DND-41 (cell line): ENCODE results near the gene UNK.
A peak's percentile ranks its signal among the peaks of the same experiment; 100 is the strongest.
"Not testable (repeated sequence)": the region's sequence is repeated elsewhere in the genome, so short reads cannot be mapped to it uniquely, and the experiment has no call there.

Experiments
- ATAC-seq: fragments of 200-7000 bp; cut with Tn5 transposase; 3 replicates; pipeline ENCODE4 v1.9.1; 2021; ENCODE audit warnings: low read depth; ENCODE audit not compliant: insufficient read depth
- DNase-seq: peaks from one replicate; pipeline ENCODE4 v3.0.0-alpha.2; 2020
- H2AFZ ChIP-seq: 2 replicates; pipeline ENCODE4 v1.6.0; 2012; ENCODE audit warnings: low read depth, low read length
- H3K27ac ChIP-seq: 2 replicates; pipeline ENCODE4 v1.5.1; 2012; ENCODE audit warnings: low read length, inconsistent platforms
- H3K27me3 ChIP-seq: fragments of 200-600 bp; sonication (generic); 2 replicates; pipeline ENCODE4 v1.6.0; 2012; ENCODE audit warnings: low read length, mild to moderate bottlenecking, inconsistent platforms; ENCODE audit not compliant: insufficient read depth, poor library complexity
- H3K36me3 ChIP-seq: 2 replicates; pipeline ENCODE4 v1.5.1; 2012; ENCODE audit warnings: low read length, inconsistent platforms; ENCODE audit not compliant: insufficient read depth
- H3K4me1 ChIP-seq: 2 replicates; pipeline ENCODE4 v1.5.1; 2012; ENCODE audit warnings: mild to moderate bottlenecking, low read length; ENCODE audit not compliant: insufficient read depth
- H3K4me2 ChIP-seq: 2 replicates; pipeline ENCODE4 v1.6.0; 2012; ENCODE audit warnings: mild to moderate bottlenecking, moderate library complexity, low read length, inconsistent platforms; ENCODE audit not compliant: insufficient read depth
- H3K4me3 ChIP-seq, 2 experiments: fragments of 200-600 bp in 1 of 2; shearing (Covaris generic) in 1 of 2; 2 replicates each; pipeline ENCODE4 v1.5.1; 2012 to 2016; ENCODE audit warnings: inconsistent platforms in 2 of 2, low read length in 2 of 2, mild to moderate bottlenecking in 2 of 2, low read depth in 1 of 2, moderate library complexity in 1 of 2
- H3K79me2 ChIP-seq: 2 replicates; pipeline ENCODE4 v1.6.0; 2012; ENCODE audit warnings: low read length, inconsistent platforms; ENCODE audit not compliant: insufficient read depth
- H3K9ac ChIP-seq: 2 replicates; pipeline ENCODE4 v1.6.0; 2012; ENCODE audit warnings: low read depth, mild to moderate bottlenecking, inconsistent platforms, low read length, moderate library complexity
- H3K9me3 ChIP-seq: 2 replicates; pipeline ENCODE4 v1.5.1; 2012; ENCODE audit warnings: low read length, moderate library complexity, mild to moderate bottlenecking, inconsistent platforms; ENCODE audit not compliant: insufficient read depth, severe bottlenecking
- H4K20me1 ChIP-seq: 2 replicates; pipeline ENCODE4 v1.6.0; 2012; ENCODE audit warnings: low read length; ENCODE audit not compliant: insufficient read depth
- CTCF ChIP-seq: IDR thresholded peaks from 2 replicates; pipeline ENCODE4 v1.5.1; 2012; ENCODE audit warnings: borderline replicate concordance, low read length, moderate library complexity, mild to moderate bottlenecking; ENCODE audit not compliant: poor library complexity, severe bottlenecking; ENCODE audit errors: extremely low read depth
- EZH2 ChIP-seq: IDR thresholded peaks from 3 replicates; pipeline ENCODE4 v1.6.1; 2012; ENCODE audit warnings: borderline replicate concordance, low read depth, mild to moderate bottlenecking, moderate library complexity, low read length, inconsistent platforms; ENCODE audit not compliant: severe bottlenecking

The UNK gene

GRCh38 chr17:75865404-75866188 lies 81.0 kb downstream of the UNK start:
- Histone ChIP-seq H3K4me2 (peak overlapping the region; percentile 54; the same call in 1 of the 2 replicates), H3K27ac (peak overlapping the region; percentile 70), H3K9ac (peak overlapping the region; percentile 32), H3K4me1 (peaks cover 26% of the 10 kb centered on the region)
- DNase-seq, H3K9me3 ChIP-seq, H3K36me3 ChIP-seq, ATAC-seq, H2AFZ ChIP-seq, H3K79me2 ChIP-seq, H4K20me1 ChIP-seq, H3K27me3 ChIP-seq, H3K4me3 ChIP-seq: not testable (repeated sequence)

- not testable (repeated sequence) for H3K4me3 ChIP-seq, H4K20me1 ChIP-seq, H3K4me2 ChIP-seq, H2AFZ ChIP-seq, H3K9me3 ChIP-seq, H3K27me3 ChIP-seq, H3K9ac ChIP-seq, ATAC-seq, H3K36me3 ChIP-seq, H3K27ac ChIP-seq, DNase-seq, H3K79me2 ChIP-seq
- peaks cover 18% of the 10 kb centered on the region for H3K4me1 ChIP-seq
Measured at GRCh38 chr17:75868730-75869281, 84.2 kb downstream of the UNK start.

GRCh38 chr17:75869282-75870141 lies 84.9 kb downstream of the UNK start:
- H4K20me1 ChIP-seq, result no peaks in the 10 kb centered on the region
- H3K27ac ChIP-seq, result no peak overlapping the region
- no peak for DNase-seq
- H3K9me3 ChIP-seq, result no peaks in the 10 kb centered on the region
- ATAC-seq, result no peak
- no peaks in the 10 kb centered on the region for H3K79me2 ChIP-seq
- H3K4me1 ChIP-seq, result peaks cover 11% of the 10 kb centered on the region
- no peaks in the 10 kb centered on the region for H3K27me3 ChIP-seq
- no peak overlapping the region for H3K9ac ChIP-seq
- H3K36me3 ChIP-seq, result no peaks in the 10 kb centered on the region
- TF ChIP-seq EZH2 (no peak), CTCF (no peak)
- H3K4me3 ChIP-seq, result no peak overlapping the region
- no peak overlapping the region for H2AFZ ChIP-seq
- no peak overlapping the region for H3K4me2 ChIP-seq

GRCh38 chr17:75870228-75870627 lies 85.6 kb downstream of the UNK start:
- H3K4me2 ChIP-seq, result not testable (repeated sequence)

More at GRCh38 chr17:75870228-75870627, 85.6 kb downstream of the UNK start:
- not testable (repeated sequence) for DNase-seq, H3K4me3 ChIP-seq, H3K9me3 ChIP-seq, H3K79me2 ChIP-seq, H3K27ac ChIP-seq, ATAC-seq, H2AFZ ChIP-seq, H3K9ac ChIP-seq, H4K20me1 ChIP-seq, H3K36me3 ChIP-seq, H3K4me1 ChIP-seq, H3K27me3 ChIP-seq
